Activated CD4-positive, alpha-beta T cell treated with anti-CD3 and anti-CD28 coated beads for 48 hours (primary cell): Measurements from ENCODE around the gene PTH.

Experiments used
- DNase-seq: peaks from one replicate; pipeline ENCODE4 v3.0.0-alpha.2; 2020

PTH gene

GRCh38 chr11:13446444-13446843 lies 49.4 kb downstream of the PTH start:
- no peak for DNase-seq

DNA sequence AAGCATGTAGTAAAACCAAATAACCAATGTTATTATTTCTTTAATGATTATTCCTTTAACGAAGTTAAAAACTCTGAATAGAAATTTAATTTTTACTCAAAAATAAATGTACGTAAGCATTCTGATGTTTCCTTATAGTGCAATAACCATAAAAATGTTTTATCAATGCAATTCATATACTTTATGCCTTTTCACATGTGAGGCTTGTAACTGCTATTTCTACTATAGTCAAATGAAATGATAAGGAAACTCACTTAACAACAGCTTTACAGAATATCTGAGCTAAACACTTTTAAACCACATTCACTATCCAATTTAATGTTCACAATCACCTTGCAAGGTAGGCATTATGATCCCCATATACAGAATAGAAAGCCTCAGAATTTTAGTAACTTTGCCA lies 50.2 kb downstream of the PTH start:
- no peak for DNase-seq
